OCI-LY3 (cell line): ENCODE measurements around the gene TADA3.

Source experiments
- EZH2phosphoT487 ChIP-seq: fragments of 200-600 bp; shearing (Covaris generic); IDR thresholded peaks from 2 replicates; pipeline ENCODE4 v1.6.1; 2018; ENCODE audit warnings: antibody characterized with exemption, mixed run types, low read depth
- TF ChIP-seq, protein P1 (sequence below): fragments of 200-600, 300-600 bp; sonication (generic); IDR thresholded peaks from 2 replicates; pipeline ENCODE4 v1.5.1; 2014; ENCODE audit warnings: antibody characterized with exemption, low read length, low read depth

DNA sequence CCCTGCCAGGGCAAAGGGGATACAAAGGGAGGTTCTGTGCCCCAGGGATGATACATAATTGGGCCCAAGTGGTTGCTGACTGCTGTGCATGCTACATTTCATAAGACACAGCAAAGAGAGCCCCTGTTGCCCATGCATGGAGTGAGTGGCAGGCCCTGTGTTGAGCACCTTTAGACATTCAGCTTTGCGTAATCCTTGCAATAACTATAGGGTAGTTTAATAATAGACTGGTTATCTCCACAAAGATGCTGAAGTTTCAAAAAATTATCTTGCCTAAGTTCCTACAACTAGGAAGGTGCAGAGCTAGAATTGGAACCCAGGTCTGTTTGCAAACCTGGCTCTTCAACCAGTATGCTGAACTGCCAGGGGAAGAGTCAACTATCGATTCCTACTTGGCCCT, 44.2 kb downstream of the TADA3 start:
- TF ChIP-seq EZH2phosphoT487, result no peak
- TF ChIP-seq, protein P1, sequence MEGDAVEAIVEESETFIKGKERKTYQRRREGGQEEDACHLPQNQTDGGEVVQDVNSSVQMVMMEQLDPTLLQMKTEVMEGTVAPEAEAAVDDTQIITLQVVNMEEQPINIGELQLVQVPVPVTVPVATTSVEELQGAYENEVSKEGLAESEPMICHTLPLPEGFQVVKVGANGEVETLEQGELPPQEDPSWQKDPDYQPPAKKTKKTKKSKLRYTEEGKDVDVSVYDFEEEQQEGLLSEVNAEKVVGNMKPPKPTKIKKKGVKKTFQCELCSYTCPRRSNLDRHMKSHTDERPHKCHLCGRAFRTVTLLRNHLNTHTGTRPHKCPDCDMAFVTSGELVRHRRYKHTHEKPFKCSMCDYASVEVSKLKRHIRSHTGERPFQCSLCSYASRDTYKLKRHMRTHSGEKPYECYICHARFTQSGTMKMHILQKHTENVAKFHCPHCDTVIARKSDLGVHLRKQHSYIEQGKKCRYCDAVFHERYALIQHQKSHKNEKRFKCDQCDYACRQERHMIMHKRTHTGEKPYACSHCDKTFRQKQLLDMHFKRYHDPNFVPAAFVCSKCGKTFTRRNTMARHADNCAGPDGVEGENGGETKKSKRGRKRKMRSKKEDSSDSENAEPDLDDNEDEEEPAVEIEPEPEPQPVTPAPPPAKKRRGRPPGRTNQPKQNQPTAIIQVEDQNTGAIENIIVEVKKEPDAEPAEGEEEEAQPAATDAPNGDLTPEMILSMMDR, result no peak
